ENCODE results near the gene SLC22A16.

GRCh38 chr6:110409794-110410193, 66.6 kb downstream of the SLC22A16 start:
- TF ChIP-seq CTCF (IDR thresholded peaks at IDR 0.05; ENCODE audit: low read depth, low read length), result no peak
- TF ChIP-seq EZH2phosphoT487 (IDR thresholded peaks at IDR 0.05; ENCODE audit: low read depth), result no peak

Data from OCI-LY3 (cell line).